Sigmoid colon (tissue), 7 donors: ENCODE measurements around the gene TMPRSS6. TPM values are rescaled to one million over a fixed set of nuclear protein-coding genes. Genes with fewer than 3 reads are reported as not detected.

Source experiments
- DNase-seq: peaks from one replicate; pipeline ENCODE4 v3.0.0-alpha.2; 2019
- H3K27ac ChIP-seq, 4 donors: fragments of 200-600 bp; sonication (generic); one replicate each; pipeline ENCODE4 v1.5.1; 2016 to 2019; ENCODE audit warnings: mild to moderate bottlenecking in 1 of 4
- H3K27me3 ChIP-seq, 3 donors: fragments of 200-600 bp; sonication (generic); one replicate each; pipeline ENCODE4 v1.5.1; 2019; ENCODE audit warnings: mild to moderate bottlenecking in 1 of 3
- H3K36me3 ChIP-seq, 4 donors: fragments of 200-600 bp; sonication (generic); one replicate each; pipeline ENCODE4 v1.5.1; 2016 to 2019
- H3K4me1 ChIP-seq, 4 donors: fragments of 200-600 bp; sonication (generic); one replicate each; pipeline ENCODE4 v1.5.1; 2017 to 2019
- H3K4me3 ChIP-seq, 4 donors: fragments of 200-600 bp; sonication (generic); one replicate each; pipeline ENCODE4 v1.5.1; 2017 to 2019; ENCODE audit warnings: mild to moderate bottlenecking in 2 of 4, moderate library complexity in 1 of 4
- H3K9me3 ChIP-seq, 4 donors: fragments of 200-600 bp in 3 of 4; sonication (generic) in 3 of 4; one replicate each; pipeline versions ENCODE4 v1.5.1 to v1.6.1; 2013 to 2019
- CTCF ChIP-seq, 4 experiments: fragments of 450-650 bp in 3 of 4; fragments of 200-600 bp in 1 of 4; IDR thresholded peaks; one replicate each; pipeline ENCODE4 v1.5.1; 2016 to 2019; ENCODE audit warnings: antibody characterized with exemption in 4 of 4, mild to moderate bottlenecking in 3 of 4, moderate library complexity in 2 of 4
- EP300 ChIP-seq, 4 donors: sonication (generic); formaldehyde crosslinking; IDR thresholded peaks; one replicate each; pipeline ENCODE4 v1.6.1; 2017; ENCODE audit warnings: antibody characterized with exemption in 4 of 4
- POLR2A ChIP-seq, 2 donors: fragments of 450-650 bp; IDR thresholded peaks; one replicate each; pipeline ENCODE4 v1.6.1; 2016; ENCODE audit warnings: antibody characterized with exemption in 2 of 2, mild to moderate bottlenecking in 2 of 2, moderate library complexity in 2 of 2
- POLR2AphosphoS5 ChIP-seq, 4 donors: sonication (generic); formaldehyde crosslinking; IDR thresholded peaks; one replicate each; pipeline ENCODE4 v1.6.1; 2017; ENCODE audit warnings: antibody characterized with exemption in 4 of 4
- WGBS, 2 donors: extraction: QIAGEN DNeasy Blood & Tissue Kit; methylation state at CpG; one replicate each; pipeline ENCODE4 v1.1.7; 2013; 5-methylcytosine and 5-hydroxymethylcytosine counted together
- intact Hi-C: fragments of 100-400 bp; cut with DNase I; formaldehyde crosslinking; loops from one replicate; pipeline ENCODE4 v1.15.1; 2023
- polyA plus RNA-seq, 3 donors: library from polyadenylated mRNA; stranded (reverse); fragments of 200-250 nt; gene quantifications; one replicate each; pipeline ENCODE4 v1.2.3, GENCODE V29; 2013
- total RNA-seq, 4 donors: library from RNA; depleted of rRNA; stranded (reverse); fragments of >200 nt; gene quantifications; one replicate each; pipeline ENCODE4 v1.1.0, GENCODE V29; 2016
- donor health status: healthy with polysubstance abuse.
- donor health status: Bipolar disorder and iron deficiency.
- donor health status: healthy.

The TMPRSS6 gene
- total and polyA plus RNA-seq, 7 donors: 0.79 to 1.8 TPM; not detected in 5

GRCh38 chr22:37067428-37067827 lies 42.1 kb downstream of the TMPRSS6 start:
- Histone ChIP-seq H3K36me3 (no peaks in the 10 kb centered on the region), H3K27me3 (peaks cover 18 to 49% (median 42%) of the 10 kb centered on the region in 3 donors), H3K4me1 (no peaks in the 10 kb centered on the region), H3K4me3 (no peak overlapping the region), H3K27ac (no peak overlapping the region), H3K9me3 (no peaks in the 10 kb centered on the region)
- WGBS, 2 donors: 83 to 90% methylated on average over 10 of the region's 10 CpGs
- intact Hi-C loops: no loop called here
- no peak for TF ChIP-seq POLR2A (IDR thresholded peaks at IDR 0.05)
- TF ChIP-seq POLR2AphosphoS5 (IDR thresholded peaks at IDR 0.05): no peak
- no peak for TF ChIP-seq CTCF (IDR thresholded peaks at IDR 0.05)
- TF ChIP-seq EP300 (IDR thresholded peaks at IDR 0.05): no peak
- no peak for DNase-seq

GRCh38 chr22:37065961-37066360 lies 43.6 kb downstream of the TMPRSS6 start:
- TF ChIP-seq POLR2AphosphoS5 (IDR thresholded peaks at IDR 0.05): no peak
- TF ChIP-seq CTCF (IDR thresholded peaks at IDR 0.05): no peak
- no peak for TF ChIP-seq EP300 (IDR thresholded peaks at IDR 0.05)
- TF ChIP-seq POLR2A (IDR thresholded peaks at IDR 0.05): no peak
- no peak for DNase-seq
- H3K4me1 ChIP-seq: no peaks in the 10 kb centered on the region
- WGBS, 2 donors: 89 to 91% methylated on average over 9 of the region's 9 CpGs
- H3K27me3 ChIP-seq: peaks cover 18 to 41% (median 38%) of the 10 kb centered on the region in 3 donors
- H3K36me3 ChIP-seq: peaks cover 0 to 4% (median 0%) of the 10 kb centered on the region in 4 donors
- no peaks in the 10 kb centered on the region for H3K9me3 ChIP-seq
- intact Hi-C loops: no loop called here
- no peak overlapping the region for H3K4me3 ChIP-seq
- no peak overlapping the region for H3K27ac ChIP-seq

- peaks cover 0 to 12% (median 2%) of the 10 kb centered on the region in 4 donors for H3K36me3 ChIP-seq
- 39 to 75% methylated on average over 3 of the region's 3 CpGs for WGBS, 2 donors
- TF ChIP-seq POLR2A (IDR thresholded peaks at IDR 0.05) (no peak), EP300 (IDR thresholded peaks at IDR 0.05) (no peak), POLR2AphosphoS5 (IDR thresholded peaks at IDR 0.05) (no peak), CTCF (IDR thresholded peaks at IDR 0.05) (no peak)
- no peaks in the 10 kb centered on the region for H3K9me3 ChIP-seq
- peaks cover 13 to 33% (median 30%) of the 10 kb centered on the region in 3 donors for H3K27me3 ChIP-seq
- intact Hi-C loops: no loop called here
- no peak overlapping the region for H3K27ac ChIP-seq
- H3K4me1 ChIP-seq: no peaks in the 10 kb centered on the region
- no peak for DNase-seq
- no peak overlapping the region for H3K4me3 ChIP-seq
Observed at GRCh38 chr22:37065180-37065579, 44.3 kb downstream of the TMPRSS6 start.

GRCh38 chr22:37064553-37064952 lies 45.0 kb downstream of the TMPRSS6 start:
- H3K9me3 ChIP-seq: no peaks in the 10 kb centered on the region
- no peaks in the 10 kb centered on the region for H3K4me1 ChIP-seq
- no peak overlapping the region for H3K27ac ChIP-seq
- DNase-seq: no peak
- intact Hi-C loops: no loop called here
- peaks cover 7 to 27% (median 23%) of the 10 kb centered on the region in 3 donors for H3K27me3 ChIP-seq
- 91% methylated on average over 11 of the region's 11 CpGs for WGBS, 2 donors
- TF ChIP-seq POLR2A (IDR thresholded peaks at IDR 0.05) (no peak), EP300 (IDR thresholded peaks at IDR 0.05) (no peak), POLR2AphosphoS5 (IDR thresholded peaks at IDR 0.05) (no peak), CTCF (IDR thresholded peaks at IDR 0.05) (no peak)
- H3K4me3 ChIP-seq: no peak overlapping the region
- H3K36me3 ChIP-seq: peaks cover 0 to 18% (median 8%) of the 10 kb centered on the region in 4 donors
